Spinal cord (tissue), 10 donors: Measurements from ENCODE around the gene SNRNP40. TPM values are rescaled to one million over a fixed set of nuclear protein-coding genes. Genes with fewer than 3 reads are reported as not detected.
"Not testable (repeated sequence)": the region's sequence is repeated elsewhere in the genome, so short reads cannot be mapped to it uniquely, and the experiment has no call there.

ENCODE experiments used
- DNase-seq, 6 donors: peaks; one replicate each; pipeline versions ENCODE4 v3.0.0 to v3.0.0-alpha.2; 2013 to 2015; ENCODE audit warnings: low spot score in 6 of 6, low read depth in 4 of 6
- H3K27ac ChIP-seq: one replicate; pipeline ENCODE4 v1.5.1; 2013; ENCODE audit warnings: low read depth, low read length, control low read depth
- H3K27me3 ChIP-seq: one replicate; pipeline ENCODE4 v1.6.1; 2013; ENCODE audit warnings: low read length; ENCODE audit not compliant: control insufficient read depth, insufficient read depth
- H3K36me3 ChIP-seq: one replicate; pipeline ENCODE4 v1.6.1; 2013; ENCODE audit warnings: low read length; ENCODE audit not compliant: control insufficient read depth, insufficient read depth
- H3K4me1 ChIP-seq: one replicate; pipeline ENCODE4 v1.6.1; 2013; ENCODE audit warnings: low read length; ENCODE audit not compliant: control insufficient read depth, insufficient read depth
- H3K4me3 ChIP-seq: one replicate; pipeline ENCODE4 v1.5.1; 2013; ENCODE audit warnings: low read depth, low read length, control low read depth
- H3K9me3 ChIP-seq: one replicate; pipeline ENCODE4 v1.6.1; 2013; ENCODE audit warnings: low read length; ENCODE audit not compliant: control insufficient read depth, insufficient read depth
- WGBS: methylation state at CpG from one replicate; pipeline ENCODE4 v1.1.5; 2013; ENCODE audit warnings: missing lambda C conversion rate; ENCODE audit not compliant: insufficient coverage; 5-methylcytosine and 5-hydroxymethylcytosine counted together
- polyA plus RNA-seq, 2 donors: library from polyadenylated mRNA; unstranded; fragments of 120-200 nt; gene quantifications; one replicate each; pipeline ENCODE4 v1.2.1, GENCODE V29; 2013; ENCODE audit not compliant: insufficient read length in 2 of 2
- total RNA-seq, 2 donors: library from RNA; depleted of rRNA in 1 of 2; stranded (reverse); fragments of 120-200 nt in 1 of 2; fragments of >200 nt in 1 of 2; gene quantifications; one replicate each; pipeline versions ENCODE4 v1.2.3 to v1.2.4, GENCODE V29; 2013 to 2014
- donor health status: healthy.

The SNRNP40 gene
- total and polyA plus RNA-seq, 4 donors = 44.1 to 81.9 (median 64.1) TPM

DNA sequence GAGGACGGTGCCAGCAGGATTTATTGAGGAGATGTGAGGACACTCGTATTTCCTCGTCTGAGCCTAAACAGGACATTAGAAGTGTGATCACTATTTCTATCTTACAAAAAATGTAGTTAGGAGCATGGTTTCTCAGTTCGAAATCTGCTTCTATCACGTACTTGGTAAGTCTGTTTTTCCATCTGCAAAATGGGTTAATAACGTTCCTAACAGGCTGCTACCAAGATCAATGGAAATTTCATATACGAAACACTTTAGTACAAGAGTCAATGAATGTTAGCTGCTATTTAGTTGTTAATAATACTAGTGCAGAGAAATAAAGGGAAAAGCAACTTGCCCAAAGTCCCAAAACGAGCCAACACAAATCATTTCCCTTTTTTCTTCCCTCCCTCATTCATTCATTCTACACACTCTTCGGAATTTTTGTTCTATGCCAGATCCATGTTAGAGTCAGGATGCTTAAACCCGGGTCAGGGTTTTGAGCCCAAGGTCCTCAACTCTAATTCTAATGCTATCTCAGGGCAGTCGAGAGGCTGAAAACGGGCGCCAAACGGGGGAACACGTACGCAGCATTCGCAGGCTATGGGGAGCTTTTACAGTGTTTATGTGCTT is 608 bp downstream of the SNRNP40 start:
- H3K27me3 ChIP-seq = no peaks in the 10 kb centered on the region
- no peaks in the 10 kb centered on the region for H3K9me3 ChIP-seq
- H3K27ac ChIP-seq = peak overlapping the region; percentile 85
- peaks cover 9% of the 10 kb centered on the region for H3K4me1 ChIP-seq
- peaks cover 27% of the 10 kb centered on the region for H3K36me3 ChIP-seq
- DNase-seq = peak in 1 of 6 donors; percentile 1
- peak overlapping the region; percentile 95 for H3K4me3 ChIP-seq
- WGBS = 0% methylated on average over 10 of the region's 17 CpGs

DNA sequence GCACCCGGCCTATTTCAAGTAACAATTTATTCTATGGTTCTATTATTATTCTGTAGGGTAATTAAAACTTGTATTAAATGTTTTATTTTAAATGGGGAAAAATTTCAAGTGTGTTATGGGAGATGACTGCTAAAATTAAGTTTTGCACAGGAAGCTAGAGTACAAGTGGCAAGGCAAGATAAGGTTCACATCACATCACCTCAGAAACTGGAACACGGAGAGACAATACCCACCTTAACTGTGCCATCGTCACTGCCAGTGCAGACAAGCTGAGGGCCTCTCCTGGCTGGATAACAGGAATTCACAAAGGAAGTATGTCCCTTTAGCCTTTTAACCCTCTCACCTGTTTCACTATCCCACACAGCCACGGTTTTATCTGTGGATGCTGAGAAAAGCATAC is 7.6 kb downstream of the SNRNP40 start:
- Histone ChIP-seq H3K9me3 (no peaks in the 10 kb centered on the region), H3K27me3 (no peaks in the 10 kb centered on the region), H3K4me1 (no peaks in the 10 kb centered on the region), H3K4me3 (no peak overlapping the region), H3K36me3 (peaks cover 49% of the 10 kb centered on the region), H3K27ac (no peak overlapping the region)
- no CpG with 5 or more reads among the region's 4 CpGs for WGBS
- DNase-seq = no peak

DNA sequence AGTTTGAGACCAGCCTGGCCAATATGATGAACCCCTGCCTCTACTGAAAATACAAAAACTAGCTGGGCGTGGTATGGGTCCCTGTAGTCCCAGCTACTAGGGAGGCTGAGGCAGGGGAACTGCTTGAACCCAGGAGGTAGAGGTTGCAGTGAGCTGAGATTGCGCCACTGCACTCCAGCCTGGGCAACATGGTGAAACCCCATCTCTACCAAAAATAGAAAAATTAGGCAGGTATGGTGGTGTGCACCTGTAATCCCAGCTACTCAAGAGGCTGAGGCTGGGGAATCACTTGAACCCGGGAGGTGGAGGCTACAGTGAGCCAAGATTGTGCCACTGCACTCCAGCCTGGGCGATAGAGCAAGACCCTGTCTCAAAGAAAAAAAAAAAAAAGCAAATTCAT is 8.8 kb downstream of the SNRNP40 start:
- not testable (repeated sequence) for H3K27ac ChIP-seq, H3K4me1 ChIP-seq, H3K4me3 ChIP-seq, H3K9me3 ChIP-seq, DNase-seq, H3K27me3 ChIP-seq
- WGBS = no CpG with 5 or more reads among the region's 4 CpGs
- peaks cover 51% of the 10 kb centered on the region for H3K36me3 ChIP-seq

DNA sequence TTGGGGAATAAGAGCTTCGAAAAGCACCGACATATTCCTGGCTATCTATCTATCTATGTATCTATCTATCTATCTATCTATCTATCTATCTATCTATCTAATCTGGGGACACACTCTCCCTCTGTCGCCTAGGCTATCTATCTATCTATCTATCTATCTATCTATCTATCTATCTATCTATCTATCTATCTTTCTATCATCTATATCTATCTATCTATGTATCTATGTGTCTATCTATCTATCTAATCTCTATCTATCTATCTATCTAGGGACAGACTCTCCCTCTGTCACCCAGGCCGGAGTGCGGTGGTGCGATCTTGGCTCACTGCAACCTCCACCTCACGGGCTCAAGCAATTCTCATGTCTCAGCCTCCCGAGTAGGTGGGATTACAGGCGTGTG is 14.2 kb downstream of the SNRNP40 start:
- not testable (repeated sequence) for H3K27ac ChIP-seq, DNase-seq, H3K9me3 ChIP-seq, H3K27me3 ChIP-seq, H3K4me3 ChIP-seq, H3K4me1 ChIP-seq
- no CpG with 5 or more reads among the region's 9 CpGs for whole genome bisulfite sequencing
- peaks cover 36% of the 10 kb centered on the region for H3K36me3 ChIP-seq

DNA sequence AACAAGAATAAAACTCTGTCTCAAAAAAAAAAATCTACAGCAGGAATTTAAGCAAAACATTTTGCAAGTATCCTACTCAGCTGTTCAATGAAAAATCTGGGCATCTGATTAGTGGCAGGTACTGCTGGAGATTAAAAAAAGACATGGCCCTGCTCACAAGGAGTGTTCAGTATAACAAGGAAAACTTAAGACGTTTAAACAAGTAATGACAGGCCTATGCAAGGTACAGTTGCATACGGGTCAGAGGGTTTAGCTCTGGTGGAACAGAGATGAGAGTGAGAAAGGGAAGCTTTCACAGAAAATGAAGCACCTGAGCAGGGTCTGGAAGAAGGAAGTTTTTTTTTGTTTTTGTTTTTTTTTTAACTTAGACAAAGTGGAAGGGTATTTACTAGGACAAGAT is 23.0 kb downstream of the SNRNP40 start:
- H3K36me3 ChIP-seq = peaks cover 31% of the 10 kb centered on the region

DNA sequence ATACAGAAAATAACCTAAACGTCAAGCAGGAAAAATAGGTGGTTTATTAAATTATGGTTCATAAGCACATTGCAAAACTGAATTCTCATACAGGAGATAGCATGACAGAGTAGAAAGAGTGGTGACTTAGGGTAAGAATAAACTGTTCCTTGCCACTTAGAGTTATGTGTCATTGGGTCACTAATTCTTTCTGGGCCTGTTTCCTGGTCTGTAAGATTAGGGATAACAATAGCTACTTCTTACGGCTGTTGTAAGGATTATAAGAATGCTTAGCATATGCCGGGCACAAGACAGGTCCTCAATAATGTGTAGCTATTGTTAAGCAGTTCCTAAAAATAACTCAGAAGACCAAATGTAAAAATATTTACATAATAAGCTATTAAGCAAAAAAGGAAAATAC is 24.2 kb downstream of the SNRNP40 start:
- Histone ChIP-seq H3K27ac (no peak overlapping the region), H3K4me3 (no peak overlapping the region), H3K9me3 (no peaks in the 10 kb centered on the region), H3K27me3 (no peaks in the 10 kb centered on the region), H3K4me1 (no peaks in the 10 kb centered on the region), H3K36me3 (peaks cover 35% of the 10 kb centered on the region)
- no CpG with 5 or more reads among the region's 3 CpGs for WGBS
- no peak for DNase-seq

More for the DNA sequence above, 23.0 kb downstream of the SNRNP40 start:
- H3K4me3 ChIP-seq = no peak overlapping the region
- H3K27ac ChIP-seq = no peak overlapping the region
- no peaks in the 10 kb centered on the region for H3K4me1 ChIP-seq
- 76% methylated on average over 2 of the region's 2 CpGs for WGBS
- no peaks in the 10 kb centered on the region for H3K9me3 ChIP-seq
- no peaks in the 10 kb centered on the region for H3K27me3 ChIP-seq
- DNase-seq = no peak

DNA sequence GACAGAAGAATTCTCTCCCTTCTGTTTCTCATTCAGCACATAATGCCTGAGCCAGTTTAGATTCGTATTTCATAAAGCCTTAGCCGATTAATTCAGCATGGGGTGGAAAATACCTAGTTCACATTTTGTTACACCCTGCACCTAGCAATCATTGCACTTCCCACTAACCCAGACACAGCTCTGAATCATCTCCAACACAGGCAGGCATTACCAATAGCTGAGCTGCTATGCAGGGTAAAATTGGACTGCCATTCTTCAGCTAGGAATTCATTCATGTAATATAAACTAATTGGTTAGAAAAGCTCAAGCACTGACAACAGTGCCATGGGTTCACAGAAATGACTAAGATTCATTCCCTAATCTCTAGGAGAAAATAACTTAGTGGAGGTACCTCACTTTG is 30.0 kb downstream of the SNRNP40 start:
- Histone ChIP-seq H3K4me1 (no peaks in the 10 kb centered on the region), H3K27ac (no peak overlapping the region)
- WGBS = 100% methylated on average over 1 of the region's 2 CpGs

DNA sequence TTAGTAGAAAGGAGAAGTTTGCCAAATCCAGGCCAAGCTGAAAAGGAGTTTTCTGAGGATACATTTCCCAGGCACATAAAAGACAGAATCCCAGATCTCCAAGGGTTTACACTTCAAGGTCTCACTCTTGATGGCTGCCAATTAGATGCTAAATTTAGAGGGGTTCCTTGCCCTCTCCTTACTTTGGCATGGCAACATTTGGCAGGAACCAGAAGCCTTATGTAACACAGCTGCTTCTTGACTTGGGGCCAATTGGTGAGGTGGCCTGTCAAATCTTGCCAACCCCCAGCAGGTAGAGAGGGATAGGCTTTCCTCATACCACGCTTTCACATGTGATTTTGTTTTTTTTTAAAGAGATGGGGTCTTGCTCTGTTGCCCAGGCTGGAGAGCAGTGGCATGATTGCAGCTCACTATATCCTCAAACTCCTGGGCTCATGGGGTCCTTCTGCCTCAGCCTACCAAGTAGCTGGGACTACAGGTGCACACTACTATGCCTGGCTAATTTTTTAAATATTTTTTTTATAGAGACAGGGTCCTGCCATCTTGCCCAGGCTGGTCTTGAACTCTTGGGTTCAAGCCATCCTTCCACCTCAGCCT is 31.7 kb downstream of the SNRNP40 start:
- Histone ChIP-seq H3K9me3 (no peaks in the 10 kb centered on the region), H3K4me3 (no peak overlapping the region), H3K27me3 (no peaks in the 10 kb centered on the region), H3K27ac (no peak overlapping the region), H3K36me3 (peaks cover 43% of the 10 kb centered on the region), H3K4me1 (no peaks in the 10 kb centered on the region)
- WGBS = no CpG with 5 or more reads among the region's 1 CpG
- DNase-seq = peak in 1 of 6 donors; percentile 7

More for the DNA sequence above, 30.0 kb downstream of the SNRNP40 start:
- no peak overlapping the region for H3K4me3 ChIP-seq
- no peaks in the 10 kb centered on the region for H3K9me3 ChIP-seq
- no peak for DNase-seq
- H3K27me3 ChIP-seq = no peaks in the 10 kb centered on the region
- H3K36me3 ChIP-seq = peaks cover 37% of the 10 kb centered on the region

DNA sequence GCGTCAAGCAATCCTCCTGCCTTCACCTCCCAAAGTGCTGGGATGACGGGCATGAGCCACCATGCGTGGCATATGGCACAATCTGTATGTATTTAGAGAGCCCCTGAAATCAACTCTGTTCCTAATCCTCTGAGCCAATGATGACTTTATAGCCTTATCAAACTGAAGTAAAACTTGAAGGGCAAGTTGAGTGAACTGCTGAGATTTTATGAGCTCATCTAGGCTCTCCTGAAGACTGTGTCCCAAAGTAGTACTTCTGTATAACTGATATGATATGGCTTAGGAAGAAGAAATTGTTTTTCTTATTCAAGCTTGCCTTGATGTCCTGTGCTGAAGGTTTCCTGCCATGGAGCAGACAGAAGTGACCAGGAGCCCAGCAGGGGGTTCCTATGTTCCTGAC is 33.2 kb downstream of the SNRNP40 start:
- peaks cover 39% of the 10 kb centered on the region for H3K36me3 ChIP-seq
- no peak overlapping the region for H3K27ac ChIP-seq
- no CpG with 5 or more reads among the region's 3 CpGs for WGBS
- no peak overlapping the region for H3K4me3 ChIP-seq
- no peak for DNase-seq
- no peaks in the 10 kb centered on the region for H3K9me3 ChIP-seq
- H3K4me1 ChIP-seq = no peaks in the 10 kb centered on the region
- H3K27me3 ChIP-seq = no peaks in the 10 kb centered on the region

DNA sequence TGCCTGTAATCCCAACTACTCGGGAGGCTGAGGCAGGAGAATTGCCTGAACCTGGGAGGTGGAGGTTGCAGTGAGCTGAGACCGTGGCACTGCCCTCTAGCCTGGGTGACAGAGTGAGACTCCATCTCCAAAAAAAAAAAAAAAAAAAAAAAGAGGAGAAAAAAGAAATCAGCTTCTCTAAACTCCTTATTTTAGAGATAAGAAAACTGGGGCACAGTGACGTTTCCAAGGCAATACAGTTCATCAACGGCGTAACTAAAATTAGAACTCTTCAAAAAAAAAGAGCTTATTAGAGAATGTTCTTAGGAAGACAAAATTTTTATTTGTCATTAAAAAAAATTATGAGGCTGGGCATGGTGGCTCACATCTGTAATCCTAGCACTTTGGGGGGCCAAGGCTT is 34.2 kb downstream of the SNRNP40 start:
- not testable (repeated sequence) for H3K4me1 ChIP-seq, DNase-seq, H3K4me3 ChIP-seq, H3K27me3 ChIP-seq, H3K9me3 ChIP-seq, H3K27ac ChIP-seq
- peaks cover 32% of the 10 kb centered on the region for H3K36me3 ChIP-seq
- WGBS = no CpG with 5 or more reads among the region's 5 CpGs
